Suppressor macrophage treated with lipopolysaccharide for 1 hour (primary cell): ENCODE results near the gene SUPT4H1.
A peak's percentile ranks its signal among the peaks of the same experiment; 100 is the strongest.

ENCODE experiments used
- DNase-seq, 3 donors: peaks; one replicate each; pipeline ENCODE4 v3.0.0-alpha.2; 2020 to 2022

SUPT4H1 gene

GRCh38 chr17:58338841-58339754 lies 12.9 kb downstream of the SUPT4H1 start:
- DNase-seq, result peak; percentile 73 to 79 (median 74)

GRCh38 chr17:58338454-58338840 lies 13.6 kb downstream of the SUPT4H1 start:
- DNase-seq, result peak in 2 of 3 donors; percentile 56 to 58

GRCh38 chr17:58337600-58338453 lies 14.2 kb downstream of the SUPT4H1 start:
- peak; percentile 97 to 98 (median 98) for DNase-seq

- DNase-seq, result peak in 1 of 3 donors; percentile 33
Measured at GRCh38 chr17:58337210-58337599, 14.8 kb downstream of the SUPT4H1 start.

GRCh38 chr17:58336456-58337209 lies 15.4 kb downstream of the SUPT4H1 start:
- DNase-seq, result peak in 2 of 3 donors; percentile 74 to 79

GRCh38 chr17:58335779-58336455 lies 16.1 kb downstream of the SUPT4H1 start:
- peak in 2 of 3 donors; percentile 49 to 52 for DNase-seq

GRCh38 chr17:58335061-58335731 lies 16.8 kb downstream of the SUPT4H1 start:
- peak in 2 of 3 donors; percentile 45 to 61 for DNase-seq

GRCh38 chr17:58334661-58335060 lies 17.3 kb downstream of the SUPT4H1 start:
- no peak for DNase-seq

GRCh38 chr17:58334256-58334655 lies 17.7 kb downstream of the SUPT4H1 start:
- DNase-seq, result peak in 2 of 3 donors; percentile 53 to 54

GRCh38 chr17:58333736-58334207 lies 18.2 kb downstream of the SUPT4H1 start:
- no peak for DNase-seq

GRCh38 chr17:58332778-58333735 lies 18.9 kb downstream of the SUPT4H1 start:
- peak; percentile 59 to 79 (median 73) for DNase-seq

GRCh38 chr17:58331815-58332777 lies 19.9 kb downstream of the SUPT4H1 start:
- peak; percentile 83 to 94 (median 88) for DNase-seq

- DNase-seq, result peak; percentile 71 to 84 (median 74)
Measured at GRCh38 chr17:58330997-58331814, 20.8 kb downstream of the SUPT4H1 start.

- peak in 1 of 3 donors; percentile 26 for DNase-seq
Measured at GRCh38 chr17:58330538-58330996, 21.4 kb downstream of the SUPT4H1 start.

GRCh38 chr17:58329810-58330537 lies 22.0 kb downstream of the SUPT4H1 start:
- DNase-seq, result peak in 1 of 3 donors; percentile 62

- DNase-seq, result peak; percentile 88 to 92 (median 90)
Measured at GRCh38 chr17:58329035-58329809, 22.8 kb downstream of the SUPT4H1 start.
